GM19395 (cell line): ENCODE results near the gene MREG.

Source experiments
- ATAC-seq: cut with Tn5 transposase; IDR thresholded peaks from one replicate; pipeline ENCODE4 v1.9.1; 2021; ENCODE audit warnings: mild to moderate bottlenecking, moderate library complexity; ENCODE audit not compliant: unreplicated experiment

Gene MREG

GRCh38 chr2:215899141-215900074 is 113.9 kb downstream of the MREG start:
- no peak for ATAC-seq

DNA sequence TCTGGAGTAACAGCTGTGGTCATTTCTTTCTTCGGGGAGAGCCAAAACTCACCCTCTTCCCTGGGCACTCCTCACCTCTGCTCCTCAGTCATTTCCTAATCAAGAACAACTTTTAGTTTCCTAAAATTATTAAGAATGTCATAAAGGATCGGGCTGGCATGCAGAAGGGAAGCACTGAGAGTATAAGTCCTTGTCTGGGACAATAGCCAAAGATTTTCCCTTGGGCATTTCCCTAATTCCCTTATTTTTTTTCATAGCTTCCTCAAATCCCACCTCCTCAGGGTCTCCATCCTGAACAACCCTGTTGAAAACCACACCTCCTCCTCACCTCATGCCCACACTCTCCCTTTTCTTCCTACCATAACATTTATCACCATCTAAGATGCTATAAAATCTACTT is 115.0 kb downstream of the MREG start:
- no peak for ATAC-seq

DNA sequence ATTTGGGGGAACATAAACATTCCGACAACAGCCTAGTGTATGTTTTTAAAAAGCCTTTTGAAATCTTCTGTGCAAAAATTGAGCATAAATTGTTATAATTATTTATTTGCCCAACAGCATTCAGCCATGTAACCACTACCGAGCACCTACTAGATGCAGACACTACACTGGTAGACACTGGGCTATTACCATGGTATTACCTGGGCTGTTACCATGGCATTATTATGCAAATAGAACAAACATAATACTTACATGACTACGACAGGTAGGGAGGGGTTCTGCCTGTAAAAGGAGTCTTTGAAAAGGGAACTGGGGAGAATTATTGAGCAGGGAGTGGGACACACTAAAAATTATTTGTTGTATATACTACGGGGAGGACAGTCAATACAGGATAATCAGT is 116.4 kb downstream of the MREG start:
- no peak for ATAC-seq

DNA sequence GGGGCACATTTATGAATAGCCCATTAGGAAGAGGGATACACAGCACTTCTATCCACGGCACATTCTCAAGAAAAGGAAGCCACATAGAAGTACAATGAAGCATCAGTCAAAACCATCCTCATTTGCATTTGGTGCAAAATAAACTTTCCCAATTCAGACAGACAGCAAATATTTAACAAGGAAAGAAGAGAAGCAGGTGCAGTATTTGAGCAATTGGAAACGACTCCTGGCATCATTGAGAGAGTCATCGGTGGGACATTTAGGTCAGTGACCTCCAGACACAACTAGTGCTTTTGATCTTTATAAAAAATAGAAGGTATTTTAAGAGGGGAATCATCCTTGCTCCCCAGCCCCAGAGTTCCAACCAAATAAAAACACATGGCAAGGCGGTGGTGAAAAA is 118.0 kb downstream of the MREG start:
- no peak for ATAC-seq
